GM12878 (cell line): ENCODE data around the gene DISC1. TPM values are rescaled to one million over a fixed set of nuclear protein-coding genes. Genes with fewer than 3 reads are reported as not detected.

Experiments
- ATAC-seq: fragments of 200-7000 bp; cut with Tn5 transposase; 3 replicates; pipeline ENCODE4 v1.9.1; 2020; ENCODE audit warnings: mild to moderate bottlenecking, moderate library complexity
- BruUV-seq: library from RNA; stranded (reverse); fragments of 400-500 nt; replicated peaks from 2 replicates; lab custom pipeline; 2021; lab: Mats Ljungman, UMichigan
- CTCF ChIA-PET: fragments of 300-600 bp; sonication (Branson Sonifier 250); formaldehyde crosslinking; extraction: SDS; loops from one replicate; lab custom pipeline; 2021; ENCODE audit warnings: inconsistent platforms; lab: Yijun Ruan, JAX
- POLR2A ChIA-PET: fragments of 350-600 bp; formaldehyde crosslinking; extraction: SDS; loops from one replicate; lab custom pipeline; 2021; ENCODE audit warnings: inconsistent platforms; lab: Charles Lee
- RAD21 ChIA-PET: fragments of 300-600 bp; sonication (Branson Sonifier 250); formaldehyde crosslinking; loops from one replicate; lab custom pipeline; 2023; ENCODE audit warnings: antibody characterized with exemption; ENCODE audit not compliant: unreplicated experiment; lab: Charles Lee
- SMC1A ChIA-PET: fragments of 300-600 bp; sonication (Branson Sonifier 250); formaldehyde crosslinking; loops from one replicate; lab custom pipeline; 2023; ENCODE audit not compliant: unreplicated experiment, uncharacterized antibody; lab: Charles Lee
- DNase-seq: peaks from one replicate; pipeline ENCODE4 v3.0.0-alpha.2; 2011; ENCODE audit warnings: low read depth, low spot score
- FAIRE-seq: peaks from 3 replicates; lab custom pipeline; 2011; peaks lifted over from hg19 to GRCh38; lab: Jason Lieb, UNC
- H2AFZ ChIP-seq: 2 replicates; pipeline ENCODE4 v1.6.0; 2011; ENCODE audit warnings: low read depth, low read length, control low read depth; ENCODE audit not compliant: control insufficient read depth
- H3K27ac ChIP-seq: 2 replicates; pipeline ENCODE4 v1.5.1; 2011; ENCODE audit warnings: control low read depth; ENCODE audit not compliant: control insufficient read depth, insufficient read depth
- H3K27me3 ChIP-seq, 2 experiments: replicated peaks in 1 of 2; 2 replicates each; pipeline versions ENCODE4 v1.6.0 to v1.6.1; 2011; ENCODE audit warnings: low read length in 1 of 2; ENCODE audit not compliant: control insufficient read depth in 2 of 2, insufficient read depth in 2 of 2
- H3K36me3 ChIP-seq, 2 experiments: 2 replicates each; pipeline ENCODE4 v1.5.1; 2011; ENCODE audit warnings: low read length in 1 of 2; ENCODE audit not compliant: control insufficient read depth in 2 of 2, insufficient read depth in 2 of 2
- H3K4me1 ChIP-seq: 2 replicates; pipeline ENCODE4 v1.6.1; 2011; ENCODE audit warnings: mild to moderate bottlenecking, low read length, moderate library complexity, mixed read lengths; ENCODE audit not compliant: control insufficient read depth, insufficient read depth
- H3K4me2 ChIP-seq: 2 replicates; pipeline ENCODE4 v1.6.0; 2011; ENCODE audit warnings: control low read depth; ENCODE audit not compliant: control insufficient read depth, insufficient read depth
- H3K4me3 ChIP-seq: fragments of 200-600 bp; sonication (generic); 2 replicates; pipeline ENCODE4 v1.5.1; 2016
- H3K79me2 ChIP-seq: 2 replicates; pipeline ENCODE4 v1.6.0; 2011; ENCODE audit warnings: low read length; ENCODE audit not compliant: control insufficient read depth, insufficient read depth
- H3K9ac ChIP-seq: 2 replicates; pipeline ENCODE4 v1.8.0; 2011; ENCODE audit warnings: low read length, control low read depth, mixed read lengths; ENCODE audit not compliant: control insufficient read depth, insufficient read depth
- H3K9me3 ChIP-seq: replicated peaks from 3 replicates; pipeline ENCODE4 v1.5.1; 2011; ENCODE audit warnings: mild to moderate bottlenecking, low read length; ENCODE audit not compliant: control insufficient read depth, insufficient read depth
- H4K20me1 ChIP-seq: 2 replicates; pipeline ENCODE4 v1.6.0; 2011; ENCODE audit not compliant: control insufficient read depth, insufficient read depth
- BRCA1 ChIP-seq: IDR thresholded peaks from 2 replicates; pipeline ENCODE4 v1.6.1; 2011; ENCODE audit warnings: low read depth, low read length, improper control_type of control experiment
- CHD1 ChIP-seq: IDR thresholded peaks from 2 replicates; pipeline ENCODE4 v1.6.1; 2012; ENCODE audit warnings: low read depth, low read length, improper control_type of control experiment
- CREB1 ChIP-seq: IDR thresholded peaks from 2 replicates; pipeline ENCODE4 v1.6.1; 2012; ENCODE audit warnings: low read depth, mild to moderate bottlenecking, inconsistent platforms
- DPF2 ChIP-seq: fragments of 450-650 bp; IDR thresholded peaks from 2 replicates; pipeline ENCODE4 v1.6.1; 2017; ENCODE audit warnings: mild to moderate bottlenecking
- FOS ChIP-seq: IDR thresholded peaks from 3 replicates; pipeline ENCODE4 v1.6.1; 2011; ENCODE audit warnings: borderline replicate concordance; ENCODE audit not compliant: insufficient read length; ENCODE audit errors: extremely low read depth
- MTA3 ChIP-seq: IDR thresholded peaks from 2 replicates; pipeline ENCODE4 v1.6.1; 2012; ENCODE audit warnings: low read length, inconsistent platforms, borderline replicate concordance
- WGBS: methylation state at CpG from one replicate; pipeline ENCODE4 v1.1.6; 2016; ENCODE audit warnings: low lambda C conversion rate; ENCODE audit not compliant: insufficient replicate concordance, insufficient coverage; ENCODE audit errors: missing lambda C conversion rate; 5-methylcytosine and 5-hydroxymethylcytosine counted together
- in situ Hi-C: fragments of 300-500 bp; cut with MboI; formaldehyde crosslinking; loops from 9 replicates; pipeline ENCODE4 v1.14.3; 2018; ENCODE audit warnings: mixed read lengths
- intact Hi-C: fragments of 100-400 bp; cut with micrococcal nuclease; formaldehyde crosslinking; loops from one replicate; pipeline ENCODE4 v1.14.2; 2022; ENCODE audit not compliant: unreplicated experiment
- polyA plus RNA-seq, 11 experiments: library from polyadenylated mRNA; depleted of rRNA in 4 of 11; unstranded in 6 of 11; stranded (reverse) in 5 of 11; fragments of >200 nt; fragmentation: Nextera tagmentation in 4 of 11; fragmentation: Illumina TruSeq in 1 of 11; extraction: Ambion mirVana in 4 of 11; extraction: Trizol in 1 of 11; gene quantifications; 1 replicate in 1 of 11; 2 replicates in 10 of 11; pipeline versions ENCODE4 v1.2.1 to v1.2.3, GENCODE V29; 2011 to 2016; ENCODE audit warnings: inconsistent platforms in 2 of 11, missing spikeins in 2 of 11, low read depth in 1 of 11
- total RNA-seq, 4 experiments: library from RNA; depleted of rRNA in 3 of 4; stranded (reverse); fragments of >200 nt in 3 of 4; fragmentation: Illumina TruSeq in 1 of 4; extraction: Trizol in 1 of 4; gene quantifications; 2 replicates each; pipeline versions ENCODE4 v1.2.1 to v1.2.3, GENCODE V29; 2013 to 2021
- TF ChIP-seq, protein P1 (sequence below): IDR thresholded peaks from 2 replicates; pipeline ENCODE4 v1.6.1; 2011; ENCODE audit warnings: borderline replicate concordance, low read depth, mild to moderate bottlenecking, moderate library complexity, mixed read lengths, low read length; ENCODE audit not compliant: insufficient read depth; ENCODE audit errors: extremely low read length
- TF ChIP-seq, protein P2 (sequence below): IDR thresholded peaks from 2 replicates; pipeline ENCODE4 v1.6.1; 2012; ENCODE audit warnings: low read length, inconsistent platforms
- TF ChIP-seq, protein P3 (sequence below): fragments of 450-650 bp; IDR thresholded peaks from 2 replicates; pipeline ENCODE4 v1.6.1; 2016; ENCODE audit warnings: mild to moderate bottlenecking
- TF ChIP-seq, protein P4 (sequence below): fragments of 450-650 bp; IDR thresholded peaks from 2 replicates; pipeline ENCODE4 v1.6.1; 2017; ENCODE audit warnings: borderline replicate concordance
- TF ChIP-seq, protein P5 (sequence below): fragments of 450-650 bp; formaldehyde crosslinking; IDR thresholded peaks from 2 replicates; pipeline ENCODE4 v1.4.0; 2022; ENCODE audit warnings: mild to moderate bottlenecking, moderate library complexity

DISC1 gene
- total and polyA plus RNA-seq, 10 of the 15 experiments (the other 5 are each of a cell fraction or from before 2014, with no cell fraction given), result 0.05 to 0.72 (median 0.19) TPM; not detected in 1

DNA sequence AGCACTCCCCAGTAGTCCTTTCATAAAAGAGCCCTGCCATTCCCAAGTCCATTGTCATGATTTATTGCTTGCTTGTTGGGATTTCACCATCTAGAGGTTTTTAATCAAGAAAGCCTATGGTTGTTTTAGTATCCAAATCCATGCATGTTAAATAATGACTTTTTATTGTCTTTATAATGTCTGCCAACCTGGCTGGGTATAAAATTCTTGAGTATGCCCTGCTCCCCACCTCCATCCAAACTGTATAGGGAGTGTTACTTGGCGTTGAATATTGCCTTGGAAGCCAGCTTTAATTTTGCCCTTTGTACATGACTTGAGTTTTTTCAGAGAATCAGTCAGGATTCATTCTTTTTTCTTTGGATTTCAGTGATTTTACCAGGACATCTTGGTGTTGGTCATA is 44.2 kb downstream of the DISC1 start:
- H3K27ac ChIP-seq, result no peak overlapping the region
- no peak overlapping the region for H3K9ac ChIP-seq
- RAD21 ChIA-PET, result no interaction called here
- H3K79me2 ChIP-seq, result no peaks in the 10 kb centered on the region
- POLR2A ChIA-PET, result no interaction called here
- no peaks in the 10 kb centered on the region; the same call in 1 of the 2 replicates for H4K20me1 ChIP-seq
- in situ Hi-C loops (no loop called here), intact Hi-C loops (no loop called here)
- no peak overlapping the region for H2AFZ ChIP-seq
- DNase-seq (no peak), ATAC-seq (no peak), FAIRE-seq (no peak)
- BruUV-seq, result no TSS peak
- no peaks in the 10 kb centered on the region for H3K4me1 ChIP-seq
- SMC1A ChIA-PET, result no interaction called here
- 0% methylated on average over 1 of the region's 1 CpG for WGBS
- no peaks in the 10 kb centered on the region for H3K9me3 ChIP-seq
- H3K36me3 ChIP-seq, result no peaks in the 10 kb centered on the region
- H3K4me3 ChIP-seq, result no peak overlapping the region
- CTCF ChIA-PET, result no interaction called here
- no peak overlapping the region for H3K4me2 ChIP-seq
- TF ChIP-seq CREB1 (no peak), FOS (no peak), BRCA1 (no peak), DPF2 (no peak), MTA3 (no peak), CHD1 (no peak)
- TF ChIP-seq, protein P1, sequence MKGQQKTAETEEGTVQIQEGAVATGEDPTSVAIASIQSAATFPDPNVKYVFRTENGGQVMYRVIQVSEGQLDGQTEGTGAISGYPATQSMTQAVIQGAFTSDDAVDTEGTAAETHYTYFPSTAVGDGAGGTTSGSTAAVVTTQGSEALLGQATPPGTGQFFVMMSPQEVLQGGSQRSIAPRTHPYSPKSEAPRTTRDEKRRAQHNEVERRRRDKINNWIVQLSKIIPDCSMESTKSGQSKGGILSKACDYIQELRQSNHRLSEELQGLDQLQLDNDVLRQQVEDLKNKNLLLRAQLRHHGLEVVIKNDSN, result no peak
- TF ChIP-seq, protein P2, sequence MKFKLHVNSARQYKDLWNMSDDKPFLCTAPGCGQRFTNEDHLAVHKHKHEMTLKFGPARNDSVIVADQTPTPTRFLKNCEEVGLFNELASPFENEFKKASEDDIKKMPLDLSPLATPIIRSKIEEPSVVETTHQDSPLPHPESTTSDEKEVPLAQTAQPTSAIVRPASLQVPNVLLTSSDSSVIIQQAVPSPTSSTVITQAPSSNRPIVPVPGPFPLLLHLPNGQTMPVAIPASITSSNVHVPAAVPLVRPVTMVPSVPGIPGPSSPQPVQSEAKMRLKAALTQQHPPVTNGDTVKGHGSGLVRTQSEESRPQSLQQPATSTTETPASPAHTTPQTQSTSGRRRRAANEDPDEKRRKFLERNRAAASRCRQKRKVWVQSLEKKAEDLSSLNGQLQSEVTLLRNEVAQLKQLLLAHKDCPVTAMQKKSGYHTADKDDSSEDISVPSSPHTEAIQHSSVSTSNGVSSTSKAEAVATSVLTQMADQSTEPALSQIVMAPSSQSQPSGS, result no peak
- TF ChIP-seq, protein P3, sequence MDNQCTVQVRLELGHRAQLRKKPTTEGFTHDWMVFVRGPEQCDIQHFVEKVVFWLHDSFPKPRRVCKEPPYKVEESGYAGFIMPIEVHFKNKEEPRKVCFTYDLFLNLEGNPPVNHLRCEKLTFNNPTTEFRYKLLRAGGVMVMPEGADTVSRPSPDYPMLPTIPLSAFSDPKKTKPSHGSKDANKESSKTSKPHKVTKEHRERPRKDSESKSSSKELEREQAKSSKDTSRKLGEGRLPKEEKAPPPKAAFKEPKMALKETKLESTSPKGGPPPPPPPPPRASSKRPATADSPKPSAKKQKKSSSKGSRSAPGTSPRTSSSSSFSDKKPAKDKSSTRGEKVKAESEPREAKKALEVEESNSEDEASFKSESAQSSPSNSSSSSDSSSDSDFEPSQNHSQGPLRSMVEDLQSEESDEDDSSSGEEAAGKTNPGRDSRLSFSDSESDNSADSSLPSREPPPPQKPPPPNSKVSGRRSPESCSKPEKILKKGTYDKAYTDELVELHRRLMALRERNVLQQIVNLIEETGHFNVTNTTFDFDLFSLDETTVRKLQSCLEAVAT, result no peak
- TF ChIP-seq, protein P4, sequence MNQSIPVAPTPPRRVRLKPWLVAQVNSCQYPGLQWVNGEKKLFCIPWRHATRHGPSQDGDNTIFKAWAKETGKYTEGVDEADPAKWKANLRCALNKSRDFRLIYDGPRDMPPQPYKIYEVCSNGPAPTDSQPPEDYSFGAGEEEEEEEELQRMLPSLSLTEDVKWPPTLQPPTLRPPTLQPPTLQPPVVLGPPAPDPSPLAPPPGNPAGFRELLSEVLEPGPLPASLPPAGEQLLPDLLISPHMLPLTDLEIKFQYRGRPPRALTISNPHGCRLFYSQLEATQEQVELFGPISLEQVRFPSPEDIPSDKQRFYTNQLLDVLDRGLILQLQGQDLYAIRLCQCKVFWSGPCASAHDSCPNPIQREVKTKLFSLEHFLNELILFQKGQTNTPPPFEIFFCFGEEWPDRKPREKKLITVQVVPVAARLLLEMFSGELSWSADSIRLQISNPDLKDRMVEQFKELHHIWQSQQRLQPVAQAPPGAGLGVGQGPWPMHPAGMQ, result no peak
- TF ChIP-seq, protein P5, sequence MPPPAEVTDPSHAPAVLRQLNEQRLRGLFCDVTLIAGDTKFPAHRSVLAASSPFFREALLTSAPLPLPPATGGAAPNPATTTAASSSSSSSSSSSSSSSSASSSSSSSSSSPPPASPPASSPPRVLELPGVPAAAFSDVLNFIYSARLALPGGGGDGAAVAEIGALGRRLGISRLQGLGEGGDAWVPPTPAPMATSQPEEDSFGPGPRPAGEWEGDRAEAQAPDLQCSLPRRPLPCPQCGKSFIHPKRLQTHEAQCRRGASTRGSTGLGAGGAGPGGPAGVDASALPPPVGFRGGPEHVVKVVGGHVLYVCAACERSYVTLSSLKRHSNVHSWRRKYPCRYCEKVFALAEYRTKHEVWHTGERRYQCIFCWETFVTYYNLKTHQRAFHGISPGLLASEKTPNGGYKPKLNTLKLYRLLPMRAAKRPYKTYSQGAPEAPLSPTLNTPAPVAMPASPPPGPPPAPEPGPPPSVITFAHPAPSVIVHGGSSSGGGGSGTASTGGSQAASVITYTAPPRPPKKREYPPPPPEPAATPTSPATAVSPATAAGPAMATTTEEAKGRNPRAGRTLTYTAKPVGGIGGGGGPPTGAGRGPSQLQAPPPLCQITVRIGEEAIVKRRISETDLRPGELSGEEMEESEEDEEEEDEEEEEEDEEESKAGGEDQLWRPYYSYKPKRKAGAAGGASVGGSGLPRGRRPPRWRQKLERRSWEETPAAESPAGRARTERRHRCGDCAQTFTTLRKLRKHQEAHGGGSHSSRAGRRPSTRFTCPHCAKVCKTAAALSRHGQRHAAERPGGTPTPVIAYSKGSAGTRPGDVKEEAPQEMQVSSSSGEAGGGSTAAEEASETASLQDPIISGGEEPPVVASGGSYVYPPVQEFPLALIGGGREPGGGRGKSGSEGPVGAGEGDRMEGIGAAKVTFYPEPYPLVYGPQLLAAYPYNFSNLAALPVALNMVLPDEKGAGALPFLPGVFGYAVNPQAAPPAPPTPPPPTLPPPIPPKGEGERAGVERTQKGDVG (CRISPR knock-in tag), result no peak
- TF ChIP-seq, all 136 proteins: peak for 0
- no peaks in the 10 kb centered on the region; a peak in 1 of 4 replicates for H3K27me3 ChIP-seq
